Right ventricle myocardium superior (tissue), 1 donor: ENCODE measurements around the gene C11orf21. TPM values are rescaled to one million over a fixed set of nuclear protein-coding genes. Genes with fewer than 3 reads are reported as not detected.

Experiments used
- ATAC-seq: fragments of 200-7000 bp; cut with Tn5 transposase; one replicate; pipeline ENCODE4 v1.9.1; 2020; ENCODE audit warnings: mild to moderate bottlenecking; ENCODE audit not compliant: poor library complexity
- DNase-seq: peaks from one replicate; pipeline ENCODE4 v3.0.0-alpha.2; 2020
- intact Hi-C: fragments of 100-400 bp; cut with DNase I; formaldehyde crosslinking; loops from one replicate; pipeline ENCODE4 v1.11.2; 2022
- total RNA-seq: library from RNA; stranded (reverse); fragmentation: NEBNext Ultra II Directional; extraction: Animal tissue kit (Norgen Biotek cat#: 25700); gene quantifications from one replicate; pipeline ENCODE4 v1.2.1, GENCODE V29; 2021
- donor health status: DM: no; HTN: yes; CAD: no; lungs with severe emphysema.

C11orf21 gene
- total RNA-seq, 1 donor from 2014 or later: 43.6 TPM

DNA sequence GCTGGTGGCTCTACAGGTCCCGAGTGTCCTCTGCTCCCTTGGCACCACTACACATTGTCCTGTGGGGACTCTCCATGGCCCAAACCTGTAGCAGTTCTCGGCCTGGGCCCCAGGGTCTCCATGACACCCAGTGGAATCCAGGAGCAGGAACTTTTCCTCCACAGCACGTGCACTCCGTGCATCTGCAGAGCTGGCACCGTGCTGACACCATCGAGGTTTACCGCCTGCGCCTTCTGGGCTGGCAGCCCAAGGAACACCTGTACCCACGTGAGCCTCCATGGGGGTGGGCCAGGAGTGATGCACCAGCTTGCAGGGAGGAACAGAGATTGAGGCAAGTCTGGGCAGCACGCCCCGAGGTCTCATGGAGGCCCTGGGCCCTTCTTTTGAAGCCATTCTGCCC, 25.3 kb upstream of the C11orf21 start:
- DNase-seq: no peak

GRCh38 chr11:2325719-2326118, 24.0 kb upstream of the C11orf21 start:
- DNase-seq (peak; percentile 65), ATAC-seq (peak; percentile 97)
- intact Hi-C loops: loop anchor here (5.0 kb wide), 1 partner anchor 37 kb away; no protein-coding TSS in a partner anchor

More for the DNA sequence above, 25.3 kb upstream of the C11orf21 start:
- intact Hi-C loops: loop anchor here (5.0 kb wide), 1 partner anchor 35 kb away; no protein-coding TSS in a partner anchor
- no peak for ATAC-seq

DNA sequence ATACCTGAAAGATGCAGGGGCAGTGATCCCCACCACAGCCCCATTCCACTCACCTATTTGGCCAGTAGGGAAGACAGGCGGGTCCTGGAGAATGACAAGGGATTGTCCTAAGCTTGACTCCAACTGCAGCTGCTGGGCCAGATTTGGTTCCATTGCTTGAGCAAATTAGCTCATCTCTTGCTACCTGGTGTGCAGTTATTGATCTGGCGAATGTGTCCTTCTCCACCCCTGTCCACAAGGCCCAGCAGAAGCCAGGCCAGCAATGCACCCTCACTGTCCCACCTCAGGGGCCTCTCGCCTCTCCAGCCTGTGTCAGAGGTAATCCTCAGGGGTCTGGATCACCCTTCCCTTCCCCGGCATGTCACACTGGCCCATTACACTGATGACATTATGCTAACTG, 23.4 kb upstream of the C11orf21 start:
- intact Hi-C loops: loop anchor here (5.0 kb wide), 1 partner anchor 37 kb away; no protein-coding TSS in a partner anchor
- DNase-seq (peak; percentile 3), ATAC-seq (no peak)

- no peak for DNase-seq
- intact Hi-C loops: no loop called here
- no peak for ATAC-seq
Observed at GRCh38 chr11:2321311-2321683, 19.6 kb upstream of the C11orf21 start.

GRCh38 chr11:2320568-2321310, 19.0 kb upstream of the C11orf21 start:
- DNase-seq: peak; percentile 30
- ATAC-seq: no peak
- intact Hi-C loops: no loop called here

DNA sequence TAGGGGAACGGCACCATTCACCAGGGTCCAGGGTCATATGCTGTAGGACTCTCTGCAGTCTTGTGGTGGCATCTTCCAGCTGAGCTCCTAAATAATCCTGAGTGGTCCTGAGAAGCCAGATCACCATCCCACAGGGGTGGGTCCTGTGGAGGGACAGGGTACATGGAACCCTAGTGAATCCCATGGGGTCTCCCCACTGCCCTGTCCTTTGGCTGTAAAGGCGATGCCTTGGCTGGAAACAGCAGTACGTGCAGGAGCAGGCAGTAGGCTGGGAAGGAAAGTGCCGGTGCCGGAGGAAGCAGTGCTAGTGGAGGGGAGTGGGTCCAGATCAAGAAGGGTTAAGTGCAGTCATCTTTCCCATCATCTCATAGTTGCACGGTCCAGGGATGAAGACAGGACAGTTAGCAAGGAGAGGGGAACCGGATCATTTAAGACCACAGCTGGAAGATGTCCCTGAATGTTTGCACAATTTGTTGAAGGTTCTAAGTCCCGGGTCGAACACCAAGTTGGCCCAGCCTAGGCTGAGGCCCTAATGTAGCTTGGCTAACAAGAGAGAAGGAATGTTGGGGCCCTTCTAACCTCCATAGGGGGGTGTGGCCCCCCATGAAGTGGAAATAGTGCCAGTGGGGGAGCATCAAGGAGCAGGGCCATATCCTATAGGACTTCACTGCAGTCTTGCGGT, 18.2 kb upstream of the C11orf21 start:
- no peak for ATAC-seq
- DNase-seq: peak; percentile 23
- intact Hi-C loops: no loop called here

DNA sequence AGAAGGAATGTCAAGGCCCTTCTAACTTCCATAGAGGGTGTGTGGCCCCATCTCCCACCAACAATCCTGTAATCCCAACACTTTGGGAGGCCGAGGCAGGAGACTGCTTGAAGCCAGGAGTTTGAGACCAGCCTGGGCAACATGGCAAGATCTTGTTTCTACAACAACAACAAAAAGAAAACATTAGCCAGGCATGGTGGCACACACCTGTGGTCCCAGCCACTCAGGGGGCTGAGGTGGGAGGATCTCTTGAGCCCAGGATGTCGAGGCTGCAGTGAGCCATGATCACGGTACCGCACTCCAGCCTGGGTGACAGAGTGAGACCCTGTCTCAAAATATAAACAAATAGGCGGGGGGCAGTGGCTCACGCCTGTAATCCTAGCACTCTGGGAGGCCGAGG, 17.0 kb upstream of the C11orf21 start:
- ATAC-seq: no peak
- intact Hi-C loops: no loop called here
- peak; percentile 23 for DNase-seq

GRCh38 chr11:2318123-2318522, 16.4 kb upstream of the C11orf21 start:
- DNase-seq (no peak), ATAC-seq (no peak)
- intact Hi-C loops: no loop called here

GRCh38 chr11:2317354-2318050, 15.8 kb upstream of the C11orf21 start:
- intact Hi-C loops: no loop called here
- peak; percentile 39 for DNase-seq
- ATAC-seq: no peak

DNA sequence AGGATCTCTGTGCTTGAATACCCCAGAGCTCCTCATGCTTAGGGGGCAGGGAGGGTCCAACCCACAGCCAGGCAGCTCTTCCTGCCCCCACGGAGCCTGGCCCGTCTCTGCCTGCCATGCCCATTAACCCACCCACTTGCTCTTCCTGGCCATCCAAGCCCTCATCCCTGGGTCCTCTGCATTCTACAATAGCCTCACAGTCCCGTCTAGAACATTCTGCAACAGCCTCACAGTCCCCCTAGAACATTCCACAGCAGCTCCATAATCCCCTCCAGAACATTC, 15.2 kb upstream of the C11orf21 start:
- DNase-seq (no peak), ATAC-seq (no peak)
- intact Hi-C loops: no loop called here

GRCh38 chr11:2316169-2316962, 14.6 kb upstream of the C11orf21 start:
- intact Hi-C loops: no loop called here
- DNase-seq: peak; percentile 42
- no peak for ATAC-seq

DNA sequence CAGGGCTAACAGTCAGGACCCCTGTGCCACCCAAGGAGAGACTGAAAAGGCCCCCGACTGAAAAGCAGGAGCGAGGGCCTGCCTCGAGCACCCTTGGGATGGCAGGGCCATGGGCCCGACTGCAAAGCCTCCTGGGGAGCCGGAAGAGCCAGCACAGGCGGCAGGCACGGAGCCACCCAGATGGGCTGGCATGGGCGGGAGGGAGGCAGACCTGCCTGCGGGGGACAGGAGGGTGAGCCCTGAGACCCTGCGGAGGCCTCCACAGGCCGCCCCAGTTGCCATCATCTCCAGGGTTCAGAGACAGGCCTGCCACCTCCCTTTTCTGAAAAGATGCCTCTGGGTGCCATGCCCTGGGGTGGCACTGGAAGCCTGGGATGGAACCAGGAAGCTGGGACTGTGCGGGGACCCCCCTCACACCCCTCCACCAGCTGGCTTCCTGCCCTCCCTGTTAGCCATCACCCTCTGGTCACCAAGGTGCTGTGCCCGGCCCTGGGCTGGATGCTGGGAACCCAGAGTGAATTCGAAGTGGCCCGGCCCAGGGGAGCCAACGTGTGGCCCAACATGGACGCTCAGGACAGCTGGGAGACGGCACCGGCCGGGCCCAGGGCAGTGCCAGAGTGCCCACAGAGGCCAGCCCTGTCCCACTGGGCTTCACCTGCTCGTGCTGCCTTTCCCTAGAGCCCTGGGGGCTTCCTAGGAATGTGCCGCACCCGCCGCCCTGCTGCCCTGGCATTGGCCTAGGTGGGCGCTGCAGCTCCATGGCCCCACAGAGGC, 13.9 kb upstream of the C11orf21 start:
- intact Hi-C loops: no loop called here
- DNase-seq: peak; percentile 49
- peak; percentile 40 for ATAC-seq

DNA sequence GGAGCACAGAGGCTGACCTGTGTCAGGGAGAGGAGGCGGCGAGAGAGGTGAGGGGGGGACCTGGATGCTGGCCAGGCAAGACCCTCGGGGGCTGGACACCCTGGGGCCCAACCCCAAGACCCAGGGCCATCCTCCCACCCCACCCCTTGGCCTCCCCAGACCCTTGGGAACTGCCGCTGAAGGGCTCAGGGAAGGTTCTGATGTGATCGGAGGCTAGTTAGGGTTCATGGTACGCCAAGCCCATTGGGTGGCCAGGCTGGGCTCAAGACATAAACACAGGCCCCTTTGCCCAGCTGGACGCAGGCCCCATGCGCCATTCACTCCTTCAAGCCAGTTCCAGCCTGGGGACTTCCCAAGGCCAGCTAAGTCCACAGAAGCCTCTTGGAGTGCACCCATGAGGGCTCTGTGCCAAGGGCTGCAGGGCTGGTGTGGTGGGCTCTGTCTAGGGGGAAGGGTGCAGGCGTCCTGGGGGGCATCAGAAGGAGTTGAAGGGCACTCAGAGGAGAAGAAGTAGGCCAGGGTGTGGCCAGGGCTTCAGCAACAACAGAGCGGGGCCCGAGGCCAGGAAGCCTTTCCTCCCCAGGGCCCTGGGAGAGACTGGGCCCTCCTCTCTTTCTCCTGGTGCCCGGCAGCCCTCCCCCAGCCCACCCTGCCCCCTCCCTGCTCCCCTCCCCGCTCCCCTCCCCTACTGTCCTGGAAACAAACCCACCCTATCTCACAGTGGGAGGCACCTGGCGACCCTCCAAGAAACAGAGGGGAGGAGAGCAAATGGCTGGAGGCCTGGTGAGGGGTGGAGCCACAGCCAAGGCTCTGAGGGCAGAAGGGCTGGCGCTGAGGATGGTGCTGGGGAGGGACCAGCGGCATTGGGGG, 13.0 kb upstream of the C11orf21 start:
- DNase-seq: peak; percentile 94
- ATAC-seq: peak; percentile 87
- intact Hi-C loops: no loop called here

DNA sequence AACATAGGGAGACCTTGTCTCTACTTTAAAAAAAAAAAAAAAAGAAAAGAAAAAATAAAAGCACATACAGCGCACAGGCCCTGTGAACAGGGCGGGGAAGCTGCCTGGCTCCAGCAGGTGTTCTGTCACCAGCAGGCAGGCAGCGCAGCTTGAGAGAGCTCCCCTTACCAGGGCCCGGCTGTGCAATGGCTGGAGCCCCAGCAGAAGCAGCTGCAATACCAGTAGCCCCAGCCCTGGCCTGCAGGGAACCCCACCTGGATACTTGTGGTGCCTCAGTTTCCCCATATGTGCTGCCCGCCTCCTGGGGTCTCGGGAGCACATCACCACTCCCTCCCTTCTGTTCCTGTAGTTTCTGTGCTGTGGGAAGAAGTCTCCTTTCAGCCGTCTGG, 12.4 kb upstream of the C11orf21 start:
- no peak for ATAC-seq
- intact Hi-C loops: no loop called here
- no peak for DNase-seq

- DNase-seq: peak; percentile 70
- intact Hi-C loops: no loop called here
- ATAC-seq: peak; percentile 29
Observed at GRCh38 chr11:2313051-2313951, 11.6 kb upstream of the C11orf21 start.

DNA sequence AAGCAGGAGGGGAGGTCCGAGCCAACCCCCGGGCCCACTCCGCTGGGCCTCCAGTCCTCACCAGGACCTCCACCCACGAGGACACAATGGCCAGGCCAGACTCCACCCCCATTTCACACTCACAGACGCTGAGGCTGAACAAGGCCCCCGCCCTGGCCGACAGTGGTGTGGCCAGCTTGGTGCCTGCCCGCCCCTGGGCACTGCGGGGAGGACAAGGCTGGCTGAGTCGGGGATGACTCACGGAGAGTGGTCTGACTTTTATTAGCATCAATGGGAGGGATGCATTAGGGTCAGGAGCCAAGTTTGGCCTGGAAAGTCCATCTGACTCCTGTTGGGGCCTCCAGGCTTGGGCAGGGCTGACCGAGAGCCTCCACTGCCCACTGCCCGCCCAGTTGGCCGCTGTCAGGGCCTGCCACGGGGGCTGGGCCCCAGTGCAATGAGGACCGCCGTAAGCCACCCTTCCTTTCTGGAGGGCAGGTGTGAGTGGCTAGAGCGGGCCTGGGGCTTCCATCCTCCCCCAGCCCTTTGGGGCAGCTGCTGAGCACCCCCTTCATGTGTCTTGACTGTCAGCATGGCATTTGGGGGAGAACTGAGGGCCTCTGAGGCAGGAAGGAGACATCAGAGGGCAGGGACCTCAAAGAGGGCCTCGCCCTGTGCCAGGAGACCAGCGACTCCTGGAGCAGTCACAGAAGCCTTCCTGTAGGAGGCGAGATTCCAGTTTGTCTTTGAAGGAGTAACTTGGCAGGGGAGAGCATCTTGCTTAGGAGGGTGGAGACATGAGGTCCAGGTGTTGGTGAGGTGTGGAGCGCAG, 10.7 kb upstream of the C11orf21 start:
- intact Hi-C loops: no loop called here
- no peak for ATAC-seq
- DNase-seq: peak; percentile 54
